Retinal pigment epithelial cell (primary cell): Measurements from ENCODE around the gene CA4.
A peak's percentile ranks its signal among the peaks of the same experiment; 100 is the strongest.
"Not testable (repeated sequence)": the region's sequence is repeated elsewhere in the genome, so short reads cannot be mapped to it uniquely, and the experiment has no call there.

Experiments used
- DNase-seq: peaks from one replicate; pipeline ENCODE4 v3.0.0-alpha.2; 2010; ENCODE audit warnings: low read depth
- H3K4me3 ChIP-seq: 2 replicates; pipeline ENCODE4 v1.5.1; 2011; ENCODE audit warnings: mild to moderate bottlenecking, low read length, control low read depth, moderate library complexity
- CTCF ChIP-seq: conservative IDR thresholded peaks from 2 replicates; pipeline ENCODE4 v1.5.1; 2011; ENCODE audit warnings: low read depth, low read length, control low read depth, inconsistent platforms

CA4 gene

GRCh38 chr17:60193482-60193881, 43.7 kb downstream of the CA4 start:
- no peak for DNase-seq
- no peak overlapping the region for H3K4me3 ChIP-seq
- no peak for TF ChIP-seq CTCF

DNA sequence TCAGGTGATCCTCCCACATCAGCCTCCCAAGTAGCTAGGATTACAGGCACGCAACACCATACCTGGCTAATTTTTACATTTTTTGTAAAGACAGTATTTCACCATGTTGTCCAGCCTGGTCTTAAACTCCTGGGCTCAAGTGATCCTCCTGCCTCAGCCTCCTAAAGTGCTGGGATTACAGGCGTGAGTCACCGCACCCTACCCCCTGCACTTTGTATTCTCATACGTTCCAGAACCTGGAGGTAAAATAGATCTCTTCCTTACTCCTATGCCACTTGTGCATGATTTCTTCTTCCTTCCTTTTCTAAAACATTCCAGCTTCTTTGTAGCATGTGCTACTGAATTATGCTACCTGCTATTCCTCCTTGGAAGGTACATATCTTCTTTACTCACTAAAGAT, 44.4 kb downstream of the CA4 start:
- not testable (repeated sequence) for H3K4me3 ChIP-seq, DNase-seq

GRCh38 chr17:60198630-60199029, 48.9 kb downstream of the CA4 start:
- peak; percentile 21 for DNase-seq

DNA sequence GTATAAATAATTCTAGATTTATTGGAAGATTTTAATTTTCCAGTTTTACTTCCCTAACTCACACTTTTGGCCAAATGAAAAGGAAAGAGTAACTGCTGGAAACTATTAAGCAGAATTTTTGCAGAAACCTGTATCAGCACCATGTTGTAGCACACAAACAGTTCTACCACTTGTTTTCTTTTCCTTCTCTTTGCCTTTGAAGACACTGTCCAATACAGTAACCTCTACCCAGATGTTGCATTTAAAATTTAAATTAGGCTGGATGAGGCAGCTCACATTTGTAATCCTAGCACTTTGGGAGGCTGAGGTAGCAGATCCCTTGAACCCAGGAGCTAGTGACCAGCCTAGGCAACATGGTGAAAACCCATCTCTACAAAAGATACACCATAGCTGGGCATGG, 56.0 kb downstream of the CA4 start:
- not testable (repeated sequence) for DNase-seq, H3K4me3 ChIP-seq

More at GRCh38 chr17:60198630-60199029, 48.9 kb downstream of the CA4 start:
- H3K4me3 ChIP-seq: not testable (repeated sequence)

- not testable (repeated sequence) for H3K4me3 ChIP-seq, DNase-seq
Measured at GRCh38 chr17:60208302-60208701, 58.5 kb downstream of the CA4 start.
